GM12865 (cell line): ENCODE data around the gene SPOCK1.

Experiments
- DNase-seq: peaks from one replicate; pipeline ENCODE4 v3.0.0; 2010; ENCODE audit warnings: low read depth
- H3K4me3 ChIP-seq: 2 replicates; pipeline ENCODE4 v1.5.1; 2011; ENCODE audit warnings: mild to moderate bottlenecking, low read depth, low read length, control low read depth
- TF ChIP-seq, protein P1 (sequence below): IDR thresholded peaks from 2 replicates; pipeline ENCODE4 v1.5.1; 2011; ENCODE audit warnings: low read length, control low read depth, low read depth, inconsistent platforms; ENCODE audit not compliant: insufficient read depth; ENCODE audit errors: missing control alignments

The SPOCK1 gene

DNA sequence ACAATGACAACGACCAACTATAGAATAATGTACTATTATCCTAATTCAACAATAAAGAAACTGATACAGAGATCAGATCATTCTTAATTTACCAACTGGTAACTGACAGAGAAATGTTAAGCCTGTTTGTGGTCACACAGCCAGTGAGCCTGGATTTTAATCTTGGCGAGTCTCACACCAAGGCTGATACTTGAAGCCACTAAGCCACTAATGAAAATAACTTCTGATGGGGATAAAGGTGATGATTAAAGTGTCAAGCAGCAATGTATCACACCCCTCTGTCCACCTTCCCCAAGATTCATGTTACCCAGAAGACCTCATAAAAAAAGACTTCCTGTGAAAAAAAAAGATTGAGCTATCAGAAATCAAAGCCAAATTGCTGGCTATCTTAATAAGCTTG is 350.5 kb downstream of the SPOCK1 start:
- no peak overlapping the region for H3K4me3 ChIP-seq
- no peak for DNase-seq
- TF ChIP-seq, protein P1, sequence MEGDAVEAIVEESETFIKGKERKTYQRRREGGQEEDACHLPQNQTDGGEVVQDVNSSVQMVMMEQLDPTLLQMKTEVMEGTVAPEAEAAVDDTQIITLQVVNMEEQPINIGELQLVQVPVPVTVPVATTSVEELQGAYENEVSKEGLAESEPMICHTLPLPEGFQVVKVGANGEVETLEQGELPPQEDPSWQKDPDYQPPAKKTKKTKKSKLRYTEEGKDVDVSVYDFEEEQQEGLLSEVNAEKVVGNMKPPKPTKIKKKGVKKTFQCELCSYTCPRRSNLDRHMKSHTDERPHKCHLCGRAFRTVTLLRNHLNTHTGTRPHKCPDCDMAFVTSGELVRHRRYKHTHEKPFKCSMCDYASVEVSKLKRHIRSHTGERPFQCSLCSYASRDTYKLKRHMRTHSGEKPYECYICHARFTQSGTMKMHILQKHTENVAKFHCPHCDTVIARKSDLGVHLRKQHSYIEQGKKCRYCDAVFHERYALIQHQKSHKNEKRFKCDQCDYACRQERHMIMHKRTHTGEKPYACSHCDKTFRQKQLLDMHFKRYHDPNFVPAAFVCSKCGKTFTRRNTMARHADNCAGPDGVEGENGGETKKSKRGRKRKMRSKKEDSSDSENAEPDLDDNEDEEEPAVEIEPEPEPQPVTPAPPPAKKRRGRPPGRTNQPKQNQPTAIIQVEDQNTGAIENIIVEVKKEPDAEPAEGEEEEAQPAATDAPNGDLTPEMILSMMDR: no peak

DNA sequence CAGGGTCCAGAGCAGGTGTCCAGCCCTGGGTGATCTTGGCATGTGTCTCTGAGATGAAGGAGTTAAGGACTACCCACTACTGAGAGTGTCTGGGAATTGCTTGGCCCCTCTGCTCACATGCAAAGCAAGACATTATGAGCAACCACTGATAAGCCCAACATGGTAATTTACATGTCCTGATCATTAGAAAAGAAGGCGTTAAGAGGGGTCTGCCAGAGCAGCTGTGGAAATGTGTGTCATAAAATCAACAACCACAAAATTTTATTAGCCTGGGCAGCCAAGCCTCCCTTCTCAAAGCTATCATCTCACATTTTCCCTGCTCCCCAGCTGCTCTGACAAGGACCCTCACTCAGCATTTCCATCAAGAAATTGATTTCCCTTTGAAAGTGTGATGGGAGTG is 351.0 kb downstream of the SPOCK1 start:
- no peak for DNase-seq
- TF ChIP-seq, protein P1: no peak
- H3K4me3 ChIP-seq: no peak overlapping the region

DNA sequence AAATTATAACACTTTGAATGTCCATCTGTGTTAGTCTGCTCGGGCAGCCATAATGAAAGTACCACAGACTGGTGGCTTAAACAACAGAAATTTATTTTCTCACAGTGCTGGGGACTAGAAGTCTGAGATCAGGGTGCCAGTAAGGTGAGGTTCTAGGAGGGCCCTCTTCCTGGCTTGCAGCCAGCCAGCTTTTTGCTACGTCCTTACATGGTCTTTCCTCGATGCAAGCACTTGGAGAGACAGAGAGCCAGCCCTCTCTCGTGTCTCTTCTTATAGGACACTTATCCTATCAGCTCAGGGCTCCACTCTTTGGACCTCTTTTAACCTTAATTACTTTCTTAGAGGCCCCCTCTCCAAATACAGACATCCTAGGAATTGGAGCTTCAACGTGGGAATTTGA is 351.8 kb downstream of the SPOCK1 start:
- no peak overlapping the region for H3K4me3 ChIP-seq
- TF ChIP-seq, protein P1: no peak
- DNase-seq: no peak

DNA sequence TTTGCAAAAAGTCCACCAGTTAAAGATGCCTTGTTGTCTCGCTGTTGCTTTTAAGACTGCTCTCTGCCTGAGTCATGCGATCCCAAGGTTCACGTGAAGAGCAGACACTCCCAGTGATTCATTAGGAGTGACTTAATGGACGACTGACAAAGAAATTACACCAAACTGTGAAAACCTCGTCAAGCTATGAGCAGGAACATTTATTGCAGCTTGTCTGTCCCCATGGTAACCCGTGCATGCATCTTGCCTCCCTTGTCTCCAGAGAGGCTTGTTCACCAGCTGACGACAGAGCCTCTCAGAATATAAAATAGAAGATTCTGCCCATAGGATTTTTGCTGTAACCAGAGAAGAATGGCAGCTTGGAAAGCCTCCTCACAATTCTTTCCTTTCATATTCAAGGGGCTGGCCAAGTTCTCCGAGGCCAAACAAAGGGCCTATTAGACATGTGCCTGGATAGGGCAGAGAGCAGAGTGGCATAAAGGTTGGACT is 352.7 kb downstream of the SPOCK1 start:
- TF ChIP-seq, protein P1: no peak
- no peak overlapping the region for H3K4me3 ChIP-seq
- DNase-seq: no peak

DNA sequence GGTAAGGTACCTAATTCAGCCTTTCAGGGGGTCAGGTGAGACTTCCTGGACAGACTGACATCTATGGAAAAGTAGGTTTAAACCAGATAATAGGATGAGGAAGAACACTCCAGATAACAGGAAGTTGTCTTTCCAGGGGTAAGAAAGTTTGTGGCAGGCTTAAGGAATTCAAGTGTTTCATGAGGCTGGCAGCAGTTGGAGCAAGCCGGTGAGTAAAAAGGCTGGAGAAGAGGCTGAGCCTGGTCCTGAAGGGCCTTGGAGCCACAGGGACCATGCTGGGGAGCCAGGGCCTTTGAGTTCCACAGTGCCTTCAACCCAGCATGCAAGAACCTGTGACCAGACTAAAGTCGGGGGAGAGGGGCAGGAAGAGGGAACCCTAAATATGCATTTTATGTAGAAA is 353.4 kb downstream of the SPOCK1 start:
- H3K4me3 ChIP-seq: no peak overlapping the region
- DNase-seq: no peak
- TF ChIP-seq, protein P1: no peak

DNA sequence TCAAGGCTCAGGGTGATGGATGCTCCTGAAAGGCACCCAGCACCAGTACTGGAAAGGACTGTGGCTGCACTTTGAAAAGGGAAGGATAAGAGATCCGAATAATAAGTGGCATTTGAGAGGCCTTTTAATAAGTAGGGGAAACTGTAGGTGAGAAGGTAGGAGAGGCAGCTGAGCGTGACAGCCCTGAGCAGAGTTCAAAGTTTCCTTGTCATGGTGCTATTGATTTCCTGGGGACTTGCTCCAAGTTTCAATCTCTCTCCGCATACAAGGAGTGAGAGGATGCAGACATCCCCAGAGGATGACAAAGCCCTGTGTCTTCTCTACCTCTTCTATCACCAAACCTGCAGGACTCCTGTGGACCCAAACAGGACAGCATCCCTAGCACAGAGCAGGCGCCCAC is 354.5 kb downstream of the SPOCK1 start:
- H3K4me3 ChIP-seq: no peak overlapping the region
- no peak for DNase-seq
- TF ChIP-seq, protein P1: no peak
